Frontal cortex (tissue), 4 donors: ENCODE measurements around the gene MPRIP. TPM values are rescaled to one million over a fixed set of nuclear protein-coding genes. Genes with fewer than 3 reads are reported as not detected.
"Not testable (repeated sequence)": the region's sequence is repeated elsewhere in the genome, so short reads cannot be mapped to it uniquely, and the experiment has no call there.

Experiments
- DNase-seq, 2 donors: peaks; one replicate each; pipeline ENCODE4 v3.0.0; 2012; ENCODE audit warnings: low spot score in 2 of 2
- FAIRE-seq: peaks from 2 replicates; lab custom pipeline; 2012; peaks lifted over from hg19 to GRCh38; lab: Jason Lieb, UNC
- total RNA-seq: library from RNA; depleted of rRNA; stranded (reverse); fragments of >200 nt; gene quantifications from one replicate; pipeline ENCODE4 v1.2.3, GENCODE V29; 2014
- donor health status: control.
- donor health status: control.
- donor health status: control.

MPRIP gene
- total RNA-seq, 1 donor from 2014 or later, result 131 TPM

DNA sequence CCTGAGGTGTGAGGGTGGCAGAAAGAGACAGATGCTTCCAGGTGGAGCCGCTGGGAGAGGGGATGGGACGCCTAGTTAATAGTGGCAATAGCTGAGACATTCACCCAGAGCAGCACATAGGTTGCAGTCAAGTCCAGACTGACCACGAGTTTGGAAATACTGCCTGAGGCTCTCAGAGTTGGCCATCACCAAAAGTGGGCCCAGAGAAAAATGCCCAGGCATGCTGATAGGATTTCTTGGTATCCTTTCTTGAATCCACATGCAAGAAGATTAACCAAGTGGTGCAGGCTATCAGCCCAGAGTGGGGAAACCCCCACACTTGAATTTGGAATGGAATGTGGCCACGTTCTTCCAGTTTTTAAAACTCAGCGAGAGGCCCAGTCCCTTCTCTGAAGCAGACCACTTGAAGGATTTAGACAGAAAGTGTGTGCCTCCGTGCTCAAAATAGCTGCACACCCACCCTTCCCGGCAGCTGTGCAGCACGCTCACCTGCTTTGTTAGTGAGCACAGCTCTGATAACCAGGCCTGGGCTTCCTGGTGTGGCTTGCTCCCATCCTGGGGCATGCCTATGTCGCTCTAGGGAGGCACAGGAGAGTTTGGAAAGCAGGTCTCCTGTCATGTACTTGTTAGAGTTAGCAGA, 128.2 kb downstream of the MPRIP start:
- FAIRE-seq (no peak), DNase-seq (no peak)

DNA sequence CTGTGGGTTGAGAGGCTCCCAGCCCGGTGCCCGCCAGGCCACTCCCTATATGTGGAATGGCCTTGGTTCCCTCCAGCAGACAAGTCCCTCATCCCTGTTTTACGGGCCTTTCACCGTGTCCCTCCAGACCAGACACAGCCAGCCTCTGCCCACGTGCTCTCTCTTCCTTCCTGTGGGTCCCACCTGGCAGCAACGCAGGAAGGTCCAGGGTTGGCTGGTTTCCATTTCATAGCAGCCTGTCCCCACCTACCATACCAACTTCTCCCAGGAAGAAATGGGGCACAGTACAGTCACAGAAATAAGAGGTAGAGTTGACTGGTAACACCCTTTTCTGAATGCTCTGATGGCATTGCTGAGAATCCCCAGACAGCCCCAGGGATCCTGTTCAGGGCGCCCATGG, 128.9 kb downstream of the MPRIP start:
- no peak for DNase-seq
- FAIRE-seq, result no peak

DNA sequence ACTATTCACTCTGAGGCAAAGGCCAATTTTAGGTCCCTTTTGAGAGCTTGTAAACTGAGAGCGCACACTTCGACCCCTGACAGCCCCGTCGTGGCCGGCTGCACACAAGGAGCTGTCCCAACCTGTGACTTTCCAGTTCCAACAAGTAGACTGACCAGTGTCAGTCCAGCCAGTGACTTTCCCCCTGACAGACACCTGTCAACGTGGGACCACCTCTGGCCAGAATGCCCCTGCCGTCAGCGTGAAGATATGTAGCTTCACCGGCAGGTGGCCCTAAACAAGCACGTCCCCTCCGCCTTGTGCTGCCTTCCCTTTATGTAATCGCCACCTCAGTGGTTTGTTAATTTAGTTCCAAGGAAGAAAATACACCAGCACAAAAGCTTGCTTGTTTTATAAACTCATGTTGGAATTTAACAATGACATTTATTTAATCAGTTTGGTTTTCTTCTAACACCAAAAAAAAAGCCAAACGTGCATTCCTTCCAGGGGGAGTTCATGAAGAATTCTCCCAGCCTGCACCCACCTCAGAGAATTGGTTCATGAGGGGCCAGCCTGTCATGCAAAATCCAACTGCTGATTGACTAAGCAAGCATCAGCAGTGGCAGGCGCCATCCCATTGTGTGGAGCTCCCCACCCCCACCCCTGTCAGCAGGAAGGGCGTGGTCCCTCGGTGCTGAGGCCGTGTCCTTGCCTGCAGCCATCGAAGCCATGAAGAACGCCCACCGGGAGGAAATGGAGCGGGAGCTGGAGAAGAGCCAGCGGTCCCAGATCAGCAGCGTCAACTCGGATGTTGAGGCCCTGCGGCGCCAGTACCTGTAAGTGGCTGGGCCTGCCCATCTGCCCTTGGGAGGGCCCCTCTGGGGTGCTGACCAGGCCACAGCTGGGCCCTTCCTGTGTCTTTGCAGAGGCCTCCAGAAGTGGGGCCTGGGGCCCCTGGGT, 130.0 kb downstream of the MPRIP start:
- DNase-seq (no peak), FAIRE-seq (no peak)

DNA sequence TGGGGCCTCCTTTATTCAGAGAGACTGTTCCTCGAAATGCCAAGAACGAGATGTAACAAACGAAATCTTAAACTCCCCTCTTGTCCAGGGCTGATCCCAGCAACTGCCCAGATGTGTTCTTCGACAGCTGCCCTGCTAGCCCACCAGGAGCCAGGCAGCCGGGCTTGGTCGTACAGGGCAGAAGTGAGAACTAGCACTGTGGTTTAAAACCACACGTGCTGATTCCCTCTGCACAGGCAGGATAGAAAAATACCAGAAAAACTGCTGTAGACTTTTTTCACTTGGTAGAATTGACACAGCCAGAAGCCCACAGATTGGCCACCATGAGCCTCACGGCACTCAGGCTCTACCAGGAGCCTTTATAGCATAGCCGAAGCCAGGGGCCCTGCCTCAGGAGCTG, 130.7 kb downstream of the MPRIP start:
- FAIRE-seq (no peak), DNase-seq (no peak)

DNA sequence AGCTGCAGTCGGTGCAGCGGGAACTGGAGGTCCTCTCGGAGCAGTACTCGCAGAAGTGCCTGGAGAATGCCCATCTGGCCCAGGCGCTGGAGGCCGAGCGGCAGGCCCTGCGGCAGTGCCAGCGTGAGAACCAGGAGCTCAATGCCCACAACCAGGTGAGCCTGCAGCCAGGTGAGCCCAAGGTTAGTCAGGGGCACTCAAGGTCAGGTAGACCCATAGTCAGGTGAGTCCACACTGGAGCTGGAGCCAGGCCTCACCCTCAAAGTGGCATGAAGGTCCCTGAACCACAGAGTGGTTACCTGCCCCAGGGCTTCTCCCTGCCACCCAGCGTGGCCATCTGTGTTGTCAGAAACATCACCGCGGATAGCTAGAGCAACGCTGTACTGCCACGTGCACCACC, 131.7 kb downstream of the MPRIP start:
- DNase-seq (no peak), FAIRE-seq (no peak)

DNA sequence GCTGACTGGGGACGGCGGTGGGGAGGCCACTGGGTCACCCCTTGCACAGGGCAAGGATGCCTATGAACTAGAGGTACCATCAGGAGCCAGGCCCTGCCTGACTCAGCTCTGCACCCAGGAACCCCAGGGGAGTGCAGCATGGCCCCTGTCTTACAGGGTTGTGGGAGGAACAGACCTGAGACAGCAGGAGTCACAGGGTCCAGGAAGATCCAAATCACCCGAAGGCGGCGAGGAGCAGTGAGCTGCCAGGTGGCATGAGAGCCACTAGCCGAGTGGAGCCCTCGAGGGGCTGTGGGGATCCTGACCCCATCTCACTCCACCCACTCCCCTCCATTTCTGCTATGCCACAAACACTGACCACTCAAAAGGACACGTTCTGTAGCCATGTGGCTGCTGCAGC, 133.1 kb downstream of the MPRIP start:
- FAIRE-seq (no peak), DNase-seq (no peak)

DNA sequence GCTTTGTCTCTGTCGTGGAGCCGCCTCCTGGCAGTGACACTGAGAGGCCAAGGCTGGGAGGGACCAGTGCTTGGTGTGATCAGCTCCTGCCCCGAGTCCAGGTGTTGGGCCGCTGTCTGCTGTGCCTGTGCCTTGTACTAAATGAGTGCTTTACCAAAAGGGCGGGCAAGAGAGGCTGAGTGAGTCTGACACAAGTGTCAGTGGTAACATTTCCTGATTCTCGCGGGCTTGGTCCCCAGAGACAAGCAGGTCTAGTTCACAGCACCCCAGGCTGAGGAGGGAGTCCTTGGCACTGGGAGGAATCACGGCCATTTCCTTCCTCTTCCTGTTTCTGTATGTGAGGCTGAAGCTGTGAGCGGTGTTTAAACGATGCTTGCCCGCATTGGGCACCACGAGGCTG, 133.7 kb downstream of the MPRIP start:
- DNase-seq (no peak), FAIRE-seq (no peak)

DNA sequence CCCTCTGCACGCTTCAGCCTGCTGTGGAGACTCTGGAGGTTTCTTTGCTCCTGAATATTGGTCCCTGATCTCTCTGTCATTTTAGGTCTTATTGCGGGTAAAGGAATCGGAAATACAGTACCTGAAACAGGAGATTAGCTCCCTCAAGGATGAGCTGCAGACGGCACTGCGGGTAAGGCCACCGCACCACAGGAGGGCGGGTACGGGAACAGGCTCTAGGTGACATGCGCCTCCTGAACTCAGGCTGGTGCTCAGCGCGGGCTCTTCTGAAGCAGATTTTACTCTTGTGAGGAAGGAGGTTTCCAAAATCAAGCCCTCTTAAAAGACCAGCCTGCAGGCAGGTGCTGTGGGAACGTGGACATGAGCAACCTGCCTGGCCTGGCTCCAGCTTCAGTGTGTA, 134.1 kb downstream of the MPRIP start:
- FAIRE-seq, result no peak
- DNase-seq, result no peak

DNA sequence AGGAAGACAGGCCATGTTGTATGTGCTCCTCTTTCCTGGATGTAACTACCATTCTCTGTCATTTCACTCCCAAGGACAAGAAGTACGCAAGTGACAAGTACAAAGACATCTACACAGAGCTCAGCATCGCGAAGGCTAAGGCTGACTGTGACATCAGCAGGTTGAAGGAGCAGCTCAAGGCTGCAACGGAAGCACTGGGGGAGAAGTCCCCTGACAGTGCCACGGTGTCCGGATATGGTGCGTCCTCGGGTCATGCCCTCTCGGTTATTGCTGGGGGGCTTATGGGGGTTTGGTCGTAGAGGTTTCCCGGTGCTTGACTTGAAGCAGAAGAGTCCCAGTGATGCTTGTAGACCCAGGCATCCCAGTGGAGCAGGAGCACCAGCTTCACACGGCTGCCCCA, 134.9 kb downstream of the MPRIP start:
- DNase-seq (no peak), FAIRE-seq (no peak)

DNA sequence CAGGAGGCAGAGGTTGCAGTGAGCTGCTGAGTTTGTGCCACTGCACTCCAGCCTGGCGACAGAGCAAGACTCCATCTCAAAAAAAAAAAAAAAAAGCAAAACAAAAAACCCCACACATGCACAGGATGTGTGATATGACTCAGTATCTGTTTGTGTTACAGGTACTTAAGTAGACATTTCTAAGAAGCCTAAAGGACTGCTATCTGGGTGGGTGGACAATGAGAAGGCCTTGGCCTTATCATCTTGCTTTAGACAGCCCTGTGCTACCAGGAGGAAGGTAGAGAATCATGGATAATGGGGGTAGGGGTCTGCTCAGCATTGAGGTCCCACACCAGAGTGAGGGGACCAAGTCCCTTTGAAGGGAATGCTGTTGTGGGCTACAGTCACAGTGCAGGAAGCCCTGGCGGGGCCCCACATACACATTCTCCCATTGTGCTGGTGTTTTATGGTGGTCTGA, 137.1 kb downstream of the MPRIP start:
- DNase-seq (no peak), FAIRE-seq (no peak)

DNA sequence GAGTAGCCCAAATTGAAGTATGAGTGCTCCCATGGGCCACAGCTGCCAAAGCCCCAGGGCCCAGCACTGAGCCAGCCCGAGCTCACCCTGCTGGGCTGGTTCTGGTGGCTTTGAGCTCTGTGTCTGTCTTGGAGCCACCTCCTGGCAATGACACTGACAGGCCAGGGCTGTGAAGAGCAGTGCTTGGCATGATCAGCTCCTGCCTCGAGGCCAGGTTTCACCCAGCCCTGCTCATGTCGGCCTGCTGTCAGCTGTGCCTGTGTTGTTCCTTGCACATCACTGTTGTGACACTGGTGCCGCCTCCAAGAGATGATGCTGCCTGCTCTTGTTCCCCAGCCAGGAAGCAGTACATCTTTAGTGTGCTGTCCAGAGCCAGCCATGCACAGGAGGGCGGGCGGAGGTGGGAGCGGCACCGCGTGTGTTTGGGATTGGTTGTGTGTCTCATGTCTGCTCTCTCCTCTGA, 137.9 kb downstream of the MPRIP start:
- DNase-seq, result no peak
- FAIRE-seq, result no peak

DNA sequence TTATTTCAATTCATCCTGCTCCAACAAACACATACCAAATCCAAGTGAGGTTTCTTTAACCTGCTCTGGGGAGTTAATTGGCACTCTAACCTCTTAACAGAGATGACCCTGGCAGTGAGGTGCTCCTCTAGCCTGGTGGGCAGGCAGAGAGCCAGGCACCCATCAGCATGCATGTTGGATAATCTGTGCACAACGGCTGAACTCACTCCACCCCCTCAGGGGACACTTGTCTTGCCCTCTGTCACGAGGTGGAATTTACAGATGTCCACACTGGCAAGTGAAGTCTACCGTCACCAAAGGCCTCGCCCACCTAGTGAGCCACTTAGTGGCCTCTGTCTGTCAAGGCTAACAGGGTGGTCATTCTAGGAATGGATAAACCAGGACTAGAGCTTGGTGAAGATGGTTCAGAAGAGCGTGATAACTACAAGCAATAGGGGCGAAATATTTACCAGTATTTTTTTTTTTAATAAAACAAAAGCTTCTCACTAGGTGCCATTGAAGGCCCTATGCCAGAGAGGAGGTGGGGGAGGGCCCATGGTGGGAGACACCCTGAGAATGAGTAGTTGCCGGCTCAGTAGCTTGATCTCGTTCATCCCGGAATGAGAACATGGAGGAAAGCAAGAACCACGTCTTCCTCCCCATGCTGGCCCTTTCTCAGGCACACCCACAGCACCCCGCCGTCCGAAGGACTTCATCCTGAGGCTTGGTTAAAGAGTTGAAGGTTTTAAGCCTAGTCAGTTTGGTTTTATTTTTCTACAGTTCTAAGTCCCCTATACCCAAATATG, 138.7 kb downstream of the MPRIP start:
- FAIRE-seq, result no peak
- DNase-seq, result no peak

DNA sequence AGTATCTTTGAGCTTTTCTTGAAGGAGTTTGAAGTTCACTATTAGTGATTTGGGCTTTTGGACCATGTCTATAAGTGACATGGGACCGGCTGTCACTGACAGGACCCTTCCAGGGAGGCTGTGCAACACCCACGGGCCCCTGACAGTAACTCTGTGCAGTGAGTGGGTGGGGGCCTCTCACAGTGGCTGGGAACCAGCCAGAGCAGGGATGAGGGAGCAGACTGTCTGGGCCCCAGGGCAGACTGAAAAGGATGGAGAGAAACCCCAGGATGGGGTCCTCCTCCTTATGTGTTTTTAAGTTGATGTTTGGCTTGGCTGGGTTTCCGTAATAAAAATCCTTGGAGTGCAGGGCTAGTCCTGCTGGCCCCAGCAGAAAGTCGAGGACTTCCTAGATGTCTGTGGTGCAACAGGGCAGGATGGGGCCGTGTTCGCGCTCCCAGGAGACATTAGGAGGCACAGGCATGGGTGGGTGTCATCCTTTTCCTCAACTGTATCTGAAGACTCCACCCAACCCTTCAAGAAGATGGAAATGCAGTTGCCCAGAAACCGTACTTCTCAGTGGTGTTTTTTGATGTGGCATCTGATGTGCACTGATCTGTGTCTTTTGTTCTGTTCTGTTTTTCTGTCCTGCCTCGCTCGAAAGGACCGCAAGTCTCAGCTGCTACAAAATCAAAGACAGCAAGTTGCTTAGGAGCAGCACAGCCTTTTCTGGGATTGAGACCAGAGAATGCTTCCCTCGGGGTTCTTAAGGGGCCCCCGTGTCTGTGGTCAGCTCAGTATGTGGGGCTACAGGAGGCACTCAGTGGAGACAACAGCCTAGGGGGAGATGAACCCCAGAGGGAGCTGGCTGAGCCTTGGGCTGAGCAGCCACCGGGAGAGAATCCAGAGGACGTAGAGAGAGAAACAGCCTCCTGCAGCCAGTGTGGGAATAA, 139.7 kb downstream of the MPRIP start:
- FAIRE-seq (no peak), DNase-seq (no peak)

DNA sequence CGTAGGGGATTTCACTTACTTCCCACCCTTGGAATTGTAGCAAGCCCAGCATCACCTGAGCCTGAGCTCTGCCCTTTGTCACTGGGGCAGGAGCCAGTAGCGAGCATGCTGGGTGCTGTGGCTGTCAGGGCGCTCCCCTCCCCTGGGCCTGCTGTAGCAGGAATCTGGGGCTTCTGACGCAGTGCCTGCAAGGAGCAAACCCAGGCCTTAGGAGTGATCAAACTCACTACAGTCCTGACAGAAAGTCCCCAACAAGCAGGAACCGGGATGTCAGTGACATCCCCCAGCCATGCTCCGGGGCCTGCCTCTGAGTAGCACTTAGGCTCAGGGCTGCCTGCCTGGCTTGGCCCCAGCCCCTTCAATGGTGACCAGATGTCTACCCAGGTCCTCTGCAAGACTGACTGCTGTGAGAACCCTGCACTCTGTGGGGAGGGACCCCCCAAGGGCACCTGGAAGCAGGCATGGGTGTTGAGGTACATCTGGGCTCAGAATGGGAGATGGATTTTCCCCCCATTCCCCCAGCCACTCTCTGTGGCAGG, 140.4 kb downstream of the MPRIP start:
- FAIRE-seq, result no peak
- no peak for DNase-seq

DNA sequence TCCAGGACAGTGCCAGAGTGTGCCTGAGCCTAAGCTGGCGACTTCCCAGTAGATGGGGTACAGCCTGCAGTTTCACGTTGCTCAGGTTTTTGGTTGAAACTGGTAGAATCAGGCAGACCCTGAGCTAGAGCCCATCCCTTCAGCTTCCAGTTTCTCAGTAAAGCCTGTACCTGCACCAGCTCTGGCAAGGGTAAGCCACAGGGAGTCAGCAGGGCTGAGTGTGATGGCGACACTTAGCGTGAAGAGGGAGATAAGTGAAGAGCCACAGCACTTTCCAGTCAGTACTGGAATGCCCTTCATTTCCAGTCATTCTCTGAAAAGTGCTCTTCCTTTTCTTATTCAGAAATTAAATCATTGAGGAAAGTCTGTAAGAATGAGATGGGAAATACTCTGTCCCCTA, 141.5 kb downstream of the MPRIP start:
- FAIRE-seq, result no peak
- DNase-seq, result no peak

DNA sequence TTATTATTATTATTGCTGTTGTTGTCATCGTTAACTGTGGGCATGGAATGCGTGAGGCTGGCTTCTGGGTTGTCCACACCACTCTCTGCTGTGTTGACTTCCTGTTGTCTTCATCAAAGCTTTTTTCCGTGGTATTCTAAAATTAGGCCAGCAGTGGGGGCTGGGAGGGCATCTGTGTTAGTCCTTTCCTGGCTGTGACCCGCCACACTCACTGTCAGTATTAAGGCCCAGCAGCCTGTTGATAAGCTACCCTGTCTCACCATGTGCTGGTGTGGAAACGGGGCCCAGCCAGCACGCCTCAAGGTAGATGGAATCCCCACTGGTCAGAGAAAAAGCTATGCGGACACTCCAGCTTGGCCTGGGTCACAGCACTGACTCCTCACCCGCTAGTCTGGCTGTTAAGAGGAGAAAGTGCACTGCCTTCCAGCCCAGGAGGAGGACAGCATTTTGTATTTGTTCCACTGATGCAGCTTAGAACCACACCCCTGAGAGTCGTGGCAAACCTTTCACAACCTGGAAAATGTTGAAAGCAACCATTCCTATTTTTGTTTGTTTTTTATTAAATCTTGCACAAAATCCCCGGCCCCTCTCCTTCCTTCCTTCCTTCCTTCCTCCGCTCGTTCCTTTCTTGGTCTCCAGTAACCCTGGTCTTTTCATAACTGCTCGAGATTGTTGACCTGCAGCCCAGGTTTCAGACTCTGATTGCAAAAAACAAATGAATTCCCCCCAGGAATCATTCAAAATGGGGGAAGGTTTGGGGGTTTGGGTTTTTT, 142.9 kb downstream of the MPRIP start:
- not testable (repeated sequence) for FAIRE-seq, DNase-seq

DNA sequence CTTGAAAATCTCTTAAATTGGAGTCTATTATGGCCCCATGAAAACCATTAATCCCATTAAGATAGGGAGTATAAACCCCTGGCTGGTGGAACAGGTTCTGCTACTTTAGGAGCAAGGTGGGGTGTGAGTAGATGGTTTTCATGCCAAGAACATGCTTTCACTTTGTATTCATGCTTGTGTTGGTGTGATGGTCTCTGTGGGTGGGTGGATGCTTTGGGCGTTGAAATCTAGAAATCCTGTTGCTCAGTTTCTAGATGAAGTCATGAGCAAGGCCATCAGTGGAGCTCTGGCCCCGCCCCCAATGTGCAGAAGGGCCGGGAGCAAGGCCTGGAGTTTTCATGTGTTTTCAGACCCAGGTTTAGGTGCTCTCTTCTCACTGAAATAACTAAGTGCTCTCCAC, 143.8 kb downstream of the MPRIP start:
- FAIRE-seq, result no peak
- no peak for DNase-seq
